Lung (tissue), 12 donors: Measurements from ENCODE around the gene ADAMTS18. TPM values are rescaled to one million over a fixed set of nuclear protein-coding genes. Genes with fewer than 3 reads are reported as not detected.

Experiments used
- ATAC-seq: fragments of 200-7000 bp; cut with Tn5 transposase; one replicate; pipeline ENCODE4 v1.9.1; 2020; ENCODE audit warnings: moderate number of reproducible peaks; ENCODE audit not compliant: insufficient read depth, low FRiP score
- DNase-seq, 3 donors: peaks; one replicate each; pipeline ENCODE4 v3.0.0-alpha.2; 2013 to 2017
- H3K27ac ChIP-seq, 2 donors: one replicate each; pipeline ENCODE4 v1.5.1; 2013; ENCODE audit warnings: mild to moderate bottlenecking in 2 of 2, moderate library complexity in 2 of 2, control low read depth in 1 of 2, inconsistent platforms in 1 of 2, low read depth in 1 of 2, low read length in 1 of 2
- H3K27me3 ChIP-seq, 3 donors: one replicate each; pipeline ENCODE4 v1.5.1; 2013; ENCODE audit warnings: low read length in 2 of 3; ENCODE audit not compliant: control insufficient read depth in 3 of 3, insufficient read depth in 3 of 3
- H3K36me3 ChIP-seq, 4 donors: one replicate each; pipeline ENCODE4 v1.5.1; 2013; ENCODE audit warnings: low read length in 4 of 4, mild to moderate bottlenecking in 1 of 4, moderate library complexity in 1 of 4; ENCODE audit not compliant: control insufficient read depth in 4 of 4, insufficient read depth in 4 of 4
- H3K4me1 ChIP-seq, 5 donors: one replicate each; pipeline ENCODE4 v1.5.1; 2013; ENCODE audit warnings: low read length in 5 of 5, mild to moderate bottlenecking in 2 of 5, moderate library complexity in 1 of 5; ENCODE audit not compliant: control insufficient read depth in 5 of 5, insufficient read depth in 5 of 5
- H3K4me3 ChIP-seq: one replicate; pipeline ENCODE4 v1.5.1; 2013; ENCODE audit warnings: mild to moderate bottlenecking, control low read depth, moderate library complexity
- H3K9ac ChIP-seq, 2 donors: one replicate each; pipeline ENCODE4 v1.5.1; 2013; ENCODE audit warnings: low read length in 2 of 2, control low read depth in 1 of 2; ENCODE audit not compliant: insufficient read depth in 1 of 2
- H3K9me3 ChIP-seq, 4 donors: one replicate each; pipeline ENCODE4 v1.5.1; 2013; ENCODE audit warnings: low read length in 3 of 4, mild to moderate bottlenecking in 1 of 4, moderate library complexity in 1 of 4; ENCODE audit not compliant: control insufficient read depth in 4 of 4, insufficient read depth in 3 of 4
- CTCF ChIP-seq: IDR thresholded peaks from 2 replicates; pipeline ENCODE4 v1.5.1; 2012; ENCODE audit warnings: mild to moderate bottlenecking; ENCODE audit errors: control extremely low read depth, extremely low read depth
- WGBS, 2 donors: extraction: QIAGEN DNeasy Blood & Tissue Kit; methylation state at CpG; one replicate each; pipeline ENCODE4 v1.1.7; 2013; 5-methylcytosine and 5-hydroxymethylcytosine counted together
- polyA plus RNA-seq, 2 donors: library from polyadenylated mRNA; stranded (reverse); fragments of 200-250 nt; gene quantifications; one replicate each; pipeline ENCODE4 v1.2.1, GENCODE V29; 2013
- total RNA-seq, 2 donors: library from RNA; depleted of rRNA in 1 of 2; stranded (reverse); fragments of >200 nt in 1 of 2; gene quantifications; one replicate each; pipeline ENCODE4 v1.2.1, GENCODE V29; 2014 to 2021
- donor health status: control.
- donor health status: control.
- donor health status: Bipolar disorder and iron deficiency.
- donor health status: healthy.
- donor health status: DM: yes; HTN: yes; CAD: no.

ADAMTS18 gene
- total and polyA plus RNA-seq, 4 donors: 0.02 to 0.82 TPM; not detected in 2

GRCh38 chr16:77387815-77388209, 47.0 kb downstream of the ADAMTS18 start:
- Histone ChIP-seq H3K27me3 (no peaks in the 10 kb centered on the region), H3K4me3 (no peak overlapping the region), H3K4me1 (peaks cover 0 to 30% (median 12%) of the 10 kb centered on the region in 5 donors), H3K36me3 (no peaks in the 10 kb centered on the region), H3K9ac (no peak overlapping the region), H3K9me3 (no peaks in the 10 kb centered on the region), H3K27ac (no peak overlapping the region)
- 66 to 75% methylated on average over 3 of the region's 3 CpGs for WGBS, 2 donors
- ATAC-seq: no peak
- DNase-seq: peak in 1 of 3 donors; percentile 14
- TF ChIP-seq CTCF: no peak

GRCh38 chr16:77386831-77387814, 47.7 kb downstream of the ADAMTS18 start:
- Histone ChIP-seq H3K9me3 (no peaks in the 10 kb centered on the region), H3K36me3 (no peaks in the 10 kb centered on the region), H3K27me3 (no peaks in the 10 kb centered on the region), H3K4me1 (peaks cover 0 to 30% (median 12%) of the 10 kb centered on the region in 5 donors), H3K9ac (no peak overlapping the region), H3K4me3 (no peak overlapping the region), H3K27ac (no peak overlapping the region)
- ATAC-seq (no peak), DNase-seq (peak; percentile 41 to 89 (median 87))
- no peak for TF ChIP-seq CTCF
- 63 to 76% methylated on average over 9 of the region's 9 CpGs for WGBS, 2 donors

GRCh38 chr16:77385481-77385880, 49.4 kb downstream of the ADAMTS18 start:
- ATAC-seq: no peak

More at GRCh38 chr16:77385481-77385880, 49.4 kb downstream of the ADAMTS18 start:
- no peaks in the 10 kb centered on the region for H3K9me3 ChIP-seq
- H3K27me3 ChIP-seq: no peaks in the 10 kb centered on the region
- no peak for TF ChIP-seq CTCF
- WGBS, 2 donors: 62 to 66% methylated on average over 3 of the region's 3 CpGs
- H3K36me3 ChIP-seq: no peaks in the 10 kb centered on the region
- no peak overlapping the region for H3K9ac ChIP-seq
- no peak overlapping the region for H3K27ac ChIP-seq
- peak in 1 of 3 donors; percentile 12 for DNase-seq
- H3K4me1 ChIP-seq: peaks cover 0 to 30% (median 12%) of the 10 kb centered on the region in 5 donors
- H3K4me3 ChIP-seq: no peak overlapping the region
